SK-N-MC (cell line): ENCODE measurements around the gene TEDC2.
A peak's percentile ranks its signal among the peaks of the same experiment; 100 is the strongest.

Source experiments
- DNase-seq: peaks from one replicate; pipeline ENCODE4 v3.0.0-alpha.2; 2011; ENCODE audit warnings: low read depth, low spot score
- H3K27ac ChIP-seq: fragments of 200-600 bp; sonication (generic); 2 replicates; pipeline ENCODE4 v1.5.1; 2016; ENCODE audit warnings: mixed run types
- H3K36me3 ChIP-seq: fragments of 200-600 bp; sonication (generic); 2 replicates; pipeline ENCODE4 v1.6.1; 2017; ENCODE audit warnings: antibody characterized with exemption, low read length, mixed read lengths; ENCODE audit not compliant: insufficient read depth
- H3K4me3 ChIP-seq: fragments of 200-600 bp; sonication (generic); 2 replicates; pipeline ENCODE4 v1.5.1; 2016
- H3K9ac ChIP-seq: fragments of 200-600 bp; sonication (generic); 2 replicates; pipeline ENCODE4 v1.8.0; 2017; ENCODE audit warnings: mixed run types, mixed read lengths; ENCODE audit not compliant: insufficient read length
- H3K9me3 ChIP-seq: fragments of 200-600 bp; sonication (generic); 2 replicates; pipeline ENCODE4 v1.6.1; 2017; ENCODE audit warnings: low read depth, mild to moderate bottlenecking, antibody characterized with exemption, low read length, moderate library complexity, mixed read lengths
- EZH2 ChIP-seq: fragments of 200-600 bp; sonication (generic); IDR thresholded peaks from one replicate; pipeline ENCODE4 v1.6.1; 2017; ENCODE audit warnings: antibody characterized with exemption
- FOXP2 ChIP-seq: optimal IDR thresholded peaks from 2 replicates; pipeline ENCODE3; 2011; ENCODE audit warnings: mild to moderate bottlenecking, moderate library complexity; ENCODE audit not compliant: insufficient read depth; ENCODE audit errors: extremely low read length, control extremely low read depth
- POLR2AphosphoS5 ChIP-seq: IDR thresholded peaks from 2 replicates; pipeline ENCODE4 v1.6.1; 2012; ENCODE audit warnings: mild to moderate bottlenecking, low read depth, low read length, borderline replicate concordance

The TEDC2 gene, protein sequence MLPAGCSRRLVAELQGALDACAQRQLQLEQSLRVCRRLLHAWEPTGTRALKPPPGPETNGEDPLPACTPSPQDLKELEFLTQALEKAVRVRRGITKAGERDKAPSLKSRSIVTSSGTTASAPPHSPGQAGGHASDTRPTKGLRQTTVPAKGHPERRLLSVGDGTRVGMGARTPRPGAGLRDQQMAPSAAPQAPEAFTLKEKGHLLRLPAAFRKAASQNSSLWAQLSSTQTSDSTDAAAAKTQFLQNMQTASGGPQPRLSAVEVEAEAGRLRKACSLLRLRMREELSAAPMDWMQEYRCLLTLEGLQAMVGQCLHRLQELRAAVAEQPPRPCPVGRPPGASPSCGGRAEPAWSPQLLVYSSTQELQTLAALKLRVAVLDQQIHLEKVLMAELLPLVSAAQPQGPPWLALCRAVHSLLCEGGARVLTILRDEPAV

GRCh38 chr16:2459647-2460390, at the start of gene TEDC2:
Gene TEDC2 (plus strand): TSS chr16:2460109. CDS start chr16:2460145, 36 bp downstream.
- H3K4me3 ChIP-seq: peak within 1 kb of the TSS; percentile 83
- DNase-seq: peak; percentile 34
- TF ChIP-seq FOXP2: no peak
- TF ChIP-seq POLR2AphosphoS5: peak; percentile 73
- H3K9me3 ChIP-seq: no peaks in the 10 kb centered on the region
- peaks cover 35% of the 10 kb centered on the region; the same call in 1 of the 2 replicates for H3K36me3 ChIP-seq
- H3K9ac ChIP-seq: peak within 1 kb of the TSS; percentile 82
- H3K27ac ChIP-seq: peak within 1 kb of the TSS; percentile 59

- H3K4me3 ChIP-seq: no peak overlapping the region
- no peak overlapping the region for H3K27ac ChIP-seq
- no peak overlapping the region for H3K9ac ChIP-seq
- no peak for DNase-seq
- no peaks in the 10 kb centered on the region for H3K9me3 ChIP-seq
- TF ChIP-seq EZH2 (no peak), POLR2AphosphoS5 (no peak), FOXP2 (no peak)
- H3K36me3 ChIP-seq: no peaks in the 10 kb centered on the region
Observed at GRCh38 chr16:2415085-2415484, 44.8 kb upstream of the TEDC2 start.

DNA sequence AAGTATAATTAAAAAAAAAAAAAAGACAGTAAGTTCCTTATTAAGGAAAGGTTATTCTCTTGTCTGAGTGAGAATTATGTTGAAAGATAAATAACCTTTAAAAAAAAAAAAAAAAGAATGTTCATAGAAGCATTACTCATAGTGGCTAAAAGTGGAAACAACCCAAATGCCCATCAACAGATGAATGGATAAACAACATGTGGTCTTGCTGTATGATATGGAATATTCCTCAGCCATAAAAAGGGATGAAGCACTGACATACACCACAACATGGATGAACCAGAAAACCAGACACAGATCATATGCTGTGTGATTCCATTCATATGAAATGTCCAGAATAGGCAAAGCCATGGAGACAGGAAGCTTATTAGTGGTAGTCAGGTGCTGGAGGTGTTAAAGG, 39.9 kb upstream of the TEDC2 start:
- no peak overlapping the region for H3K9ac ChIP-seq
- H3K4me3 ChIP-seq: no peak overlapping the region
- no peak overlapping the region for H3K27ac ChIP-seq
- no peaks in the 10 kb centered on the region for H3K9me3 ChIP-seq
- TF ChIP-seq FOXP2 (no peak), EZH2 (no peak), POLR2AphosphoS5 (no peak)
- no peaks in the 10 kb centered on the region for H3K36me3 ChIP-seq
- no peak for DNase-seq

- H3K4me3 ChIP-seq: no peak overlapping the region
- no peak overlapping the region for H3K9ac ChIP-seq
- no peak overlapping the region for H3K27ac ChIP-seq
- H3K9me3 ChIP-seq: no peaks in the 10 kb centered on the region
- TF ChIP-seq FOXP2: no peak
- TF ChIP-seq EZH2: no peak
- TF ChIP-seq POLR2AphosphoS5: no peak
- no peak for DNase-seq
- H3K36me3 ChIP-seq: no peaks in the 10 kb centered on the region
Observed at GRCh38 chr16:2422123-2422867, 37.6 kb upstream of the TEDC2 start.

- TF ChIP-seq POLR2AphosphoS5 (no peak), EZH2 (no peak), FOXP2 (no peak)
- Histone ChIP-seq H3K9me3 (no peaks in the 10 kb centered on the region), H3K4me3 (no peak overlapping the region), H3K9ac (no peak overlapping the region), H3K36me3 (no peaks in the 10 kb centered on the region), H3K27ac (no peak overlapping the region)
- DNase-seq: no peak
Observed at GRCh38 chr16:2424061-2425007, 35.6 kb upstream of the TEDC2 start.

DNA sequence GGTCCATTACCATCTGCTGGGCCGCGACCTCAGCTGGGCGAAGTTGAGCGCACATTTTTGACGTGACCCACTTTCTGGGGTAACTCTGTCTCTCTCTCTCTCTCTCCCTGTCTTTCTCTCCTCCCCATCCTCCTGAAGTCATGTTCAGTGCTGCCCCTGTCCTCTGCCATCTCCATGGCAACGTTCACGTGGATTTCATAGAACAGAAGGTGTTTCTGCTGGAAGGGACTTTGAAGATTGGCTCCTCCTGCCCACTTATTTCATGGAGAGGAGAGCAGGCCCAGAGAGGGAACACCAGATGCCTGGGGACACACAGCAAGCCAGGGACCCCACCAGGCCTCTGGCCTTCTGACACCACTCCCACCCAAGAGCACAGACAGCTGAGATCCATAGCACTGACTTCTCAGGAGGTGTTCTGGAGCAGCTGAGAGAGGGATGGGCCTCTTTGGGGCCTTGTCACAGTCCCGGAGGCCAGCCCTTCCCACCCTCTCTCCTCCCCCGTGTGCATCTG, 34.8 kb upstream of the TEDC2 start:
- DNase-seq: no peak
- H3K36me3 ChIP-seq: no peaks in the 10 kb centered on the region
- TF ChIP-seq POLR2AphosphoS5 (no peak), EZH2 (no peak), FOXP2 (no peak)
- H3K9ac ChIP-seq: no peak overlapping the region
- no peak overlapping the region for H3K27ac ChIP-seq
- no peak overlapping the region for H3K4me3 ChIP-seq
- no peaks in the 10 kb centered on the region for H3K9me3 ChIP-seq

GRCh38 chr16:2425825-2426430, 34.0 kb upstream of the TEDC2 start:
- Histone ChIP-seq H3K9me3 (no peaks in the 10 kb centered on the region), H3K9ac (no peak overlapping the region), H3K27ac (no peak overlapping the region), H3K4me3 (no peak overlapping the region), H3K36me3 (peaks cover 6% of the 10 kb centered on the region)
- no peak for DNase-seq
- TF ChIP-seq FOXP2: no peak
- no peak for TF ChIP-seq EZH2
